K562 (cell line): ENCODE data around the gene PTPRE. TPM values are rescaled to one million over a fixed set of nuclear protein-coding genes. Genes with fewer than 3 reads are reported as not detected.

ENCODE experiments used
- ATAC-seq: fragments of 200-7000 bp; cut with Tn5 transposase; 3 replicates; pipeline ENCODE4 v1.9.1; 2020; ENCODE audit warnings: moderate library complexity
- BruUV-seq: library from RNA; stranded (reverse); fragments of 400-500 nt; replicated peaks from 2 replicates; lab custom pipeline; 2021; lab: Mats Ljungman, UMichigan
- CTCF ChIA-PET: fragments of 300-600 bp; formaldehyde crosslinking; extraction: SDS; loops from one replicate; lab custom pipeline; 2021; ENCODE audit warnings: low intra/inter-chr PET ratio; lab: Yijun Ruan, JAX
- POLR2A ChIA-PET: fragments of 300-600, 350-650 bp; sonication (Branson Sonifier 250); formaldehyde crosslinking; extraction: SDS; loops from one replicate; lab custom pipeline; 2021; ENCODE audit warnings: antibody characterized with exemption, inconsistent platforms; lab: Yijun Ruan, JAX
- DNase-seq, 4 experiments: peaks; one replicate each; pipeline versions ENCODE4 v3.0.0 to v3.0.0-alpha.2; 2011 to 2018; ENCODE audit warnings: low spot score in 3 of 4, mixed read lengths in 3 of 4; ENCODE audit errors: extremely low read depth in 1 of 4
- FAIRE-seq: peaks from 2 replicates; lab custom pipeline; 2011; peaks lifted over from hg19 to GRCh38; lab: Jason Lieb, UNC
- H2AFZ ChIP-seq: 2 replicates; pipeline ENCODE4 v1.6.0; 2011; ENCODE audit warnings: low read depth, low read length, control low read depth, inconsistent platforms
- H3K27ac ChIP-seq: fragments of 200-600 bp; 3 replicates; pipeline ENCODE4 v1.8.0; 2011; ENCODE audit warnings: low read depth, mild to moderate bottlenecking, control low read depth, inconsistent platforms, low read length, moderate library complexity, mixed read lengths; ENCODE audit errors: extremely low read depth
- H3K27me3 ChIP-seq, 2 experiments: fragments of 300-600 bp in 1 of 2; 2 replicates in 1 of 2; 3 replicates in 1 of 2; pipeline versions ENCODE4 v1.6.0 to v1.8.0; 2011; ENCODE audit warnings: inconsistent platforms in 2 of 2, low read length in 2 of 2, mild to moderate bottlenecking in 1 of 2, mixed read lengths in 1 of 2, moderate library complexity in 1 of 2; ENCODE audit not compliant: control insufficient read depth in 2 of 2, insufficient read depth in 2 of 2
- H3K36me3 ChIP-seq: fragments of 300-600 bp; 3 replicates; pipeline ENCODE4 v1.8.0; 2011; ENCODE audit warnings: mild to moderate bottlenecking, low read length, inconsistent platforms; ENCODE audit not compliant: control insufficient read depth, insufficient read depth
- H3K4me1 ChIP-seq, 2 experiments: fragments of 200-600 bp in 1 of 2; replicated peaks in 1 of 2; 2 replicates in 1 of 2; 3 replicates in 1 of 2; pipeline versions ENCODE4 v1.5.1 to v1.8.0; 2011; ENCODE audit warnings: inconsistent platforms in 2 of 2, low read length in 2 of 2, mild to moderate bottlenecking in 1 of 2, mixed read lengths in 1 of 2, moderate library complexity in 1 of 2; ENCODE audit not compliant: control insufficient read depth in 2 of 2, insufficient read depth in 2 of 2
- H3K4me2 ChIP-seq: 2 replicates; pipeline ENCODE4 v1.6.1; 2011; ENCODE audit warnings: low read length, control low read depth, inconsistent platforms, mixed read lengths; ENCODE audit not compliant: insufficient read depth
- H3K4me3 ChIP-seq: fragments of 200-600 bp; sonication (generic), shearing (Covaris generic); 2 replicates; pipeline ENCODE4 v1.5.1; 2016; ENCODE audit warnings: control low read depth, inconsistent platforms
- H3K79me2 ChIP-seq: fragments of 200-600 bp; 3 replicates; pipeline ENCODE4 v1.8.0; 2011; ENCODE audit warnings: low read length, inconsistent platforms; ENCODE audit not compliant: control insufficient read depth, insufficient read depth
- H3K9ac ChIP-seq, 2 experiments: 2 replicates each; pipeline versions ENCODE4 v1.6.0 to v1.6.1; 2011; ENCODE audit warnings: low read depth in 2 of 2, low read length in 2 of 2, control low read depth in 1 of 2, inconsistent platforms in 1 of 2, mild to moderate bottlenecking in 1 of 2, mixed read lengths in 1 of 2; ENCODE audit not compliant: insufficient read depth in 1 of 2
- H3K9me1 ChIP-seq: one replicate; pipeline ENCODE4 v1.6.0; 2011; ENCODE audit warnings: inconsistent platforms, mild to moderate bottlenecking, low read length, moderate library complexity; ENCODE audit not compliant: control insufficient read depth, insufficient read depth
- H3K9me3 ChIP-seq: replicated peaks from 2 replicates; pipeline ENCODE4 v1.5.1; 2011; ENCODE audit warnings: low read depth, low read length, inconsistent platforms; ENCODE audit not compliant: control insufficient read depth, insufficient read depth
- H4K20me1 ChIP-seq: replicated peaks from 2 replicates; pipeline ENCODE4 v1.6.1; 2011; ENCODE audit warnings: low read length, inconsistent platforms, mixed read lengths; ENCODE audit not compliant: control insufficient read depth, insufficient read depth
- IFI16 ChIP-seq: fragments of 250-450 bp; sonication (Bioruptor Pico); IDR thresholded peaks from 2 replicates; pipeline ENCODE4 v2.1.2; 2022; ENCODE audit warnings: mild to moderate bottlenecking, inconsistent platforms
- ILK ChIP-seq: fragments of 450-650 bp; IDR thresholded peaks from 2 replicates; pipeline ENCODE4 v1.6.1; 2016; ENCODE audit warnings: missing genetic modification characterization, low read depth, mild to moderate bottlenecking, missing compliant biosample characterization, moderate library complexity, borderline replicate concordance
- LCOR ChIP-seq: sonication (generic); formaldehyde crosslinking; IDR thresholded peaks from 2 replicates; pipeline ENCODE4 v1.8.0; 2022; ENCODE audit warnings: mild to moderate bottlenecking, missing genetic modification reagents
- MCM2 ChIP-seq: fragments of 450-650 bp; IDR thresholded peaks from 2 replicates; pipeline ENCODE4 v1.6.1; 2017; ENCODE audit warnings: low read depth, mild to moderate bottlenecking
- RBM17 ChIP-seq: fragments of 200-400 bp; formaldehyde crosslinking; IDR thresholded peaks from 2 replicates; pipeline ENCODE4 v1.6.1; 2017; ENCODE audit warnings: low read depth, mild to moderate bottlenecking, low read length, borderline replicate concordance
- SP2 ChIP-seq: IDR thresholded peaks from 2 replicates; pipeline ENCODE4 v1.6.1; 2011; ENCODE audit warnings: mild to moderate bottlenecking, low read depth, low read length, moderate library complexity; ENCODE audit not compliant: poor library complexity, severe bottlenecking; ENCODE audit errors: extremely low read depth
- STAT5A ChIP-seq: IDR thresholded peaks from 2 replicates; pipeline ENCODE4 v1.6.1; 2012; ENCODE audit warnings: low read length, inconsistent platforms, borderline replicate concordance
- ZNF316 ChIP-seq: fragments of 450-650 bp; IDR thresholded peaks from 2 replicates; pipeline ENCODE4 v1.6.1; 2016
- WGBS: fragments of 100-300 bp; shearing (Covaris generic); methylation state at CpG from one replicate; pipeline ENCODE4 v1.1.6; 2016; ENCODE audit warnings: low coverage, mixed read lengths; ENCODE audit not compliant: insufficient coverage; ENCODE audit errors: missing lambda C conversion rate; 5-methylcytosine and 5-hydroxymethylcytosine counted together
- in situ Hi-C: fragments of 300-500 bp; cut with MboI; formaldehyde crosslinking; loops from 4 replicates; pipeline ENCODE4 v1.15.0; 2018; ENCODE audit warnings: inconsistent platforms, mixed read lengths
- intact Hi-C: fragments of 100-400 bp; cut with micrococcal nuclease; formaldehyde crosslinking; loops from 2 replicates; pipeline ENCODE4 v1.14.2; 2022
- polyA plus RNA-seq, 8 experiments: library from polyadenylated mRNA; depleted of rRNA in 4 of 8; stranded (reverse) in 5 of 8; unstranded in 3 of 8; fragments of >200 nt; fragmentation: Nextera tagmentation in 2 of 8; fragmentation: Illumina TruSeq in 1 of 8; extraction: Ambion mirVana in 2 of 8; extraction: Trizol in 1 of 8; gene quantifications; 2 replicates each; pipeline versions ENCODE4 v1.2.1 to v1.2.3, GENCODE V29; 2011 to 2014; ENCODE audit warnings: inconsistent platforms in 1 of 8, missing spikeins in 1 of 8
- total RNA-seq, 7 experiments: library from RNA; depleted of rRNA in 6 of 7; stranded (reverse); fragments of >200 nt in 6 of 7; fragmentation: Illumina TruSeq in 2 of 7; extraction: Trizol in 2 of 7; gene quantifications; 2 replicates each; pipeline versions ENCODE4 v1.2.1 to v1.2.3, GENCODE V29; 2011 to 2021; ENCODE audit warnings: low replicate concordance in 1 of 7

PTPRE gene
- total and polyA plus RNA-seq, 9 of the 15 experiments (the other 6 are each of a cell fraction or from before 2014, with no cell fraction given): 0.01 to 0.13 (median 0.04) TPM; not detected in 4

GRCh38 chr10:127968659-127969058 is 61.8 kb downstream of the PTPRE start:
- DNase-seq: no peak
- ChIA-PET CTCF (no interaction called here), POLR2A (interaction anchor here (0.6 kb wide), 1 partner anchor 47 kb away, joined by 3 read pairs; no protein-coding TSS in a partner anchor)
- H3K27ac ChIP-seq: no peak overlapping the region
- H3K9ac ChIP-seq: no peak overlapping the region
- no peaks in the 10 kb centered on the region for H3K9me3 ChIP-seq
- H3K79me2 ChIP-seq: no peaks in the 10 kb centered on the region
- H3K4me2 ChIP-seq: no peak overlapping the region
- FAIRE-seq: no peak
- ATAC-seq: no peak
- H3K4me1 ChIP-seq: no peaks in the 10 kb centered on the region
- in situ Hi-C loops: no loop called here
- 0% methylated on average over 1 of the region's 1 CpG for WGBS
- H2AFZ ChIP-seq: no peak overlapping the region
- H4K20me1 ChIP-seq: no peaks in the 10 kb centered on the region
- no peaks in the 10 kb centered on the region for H3K36me3 ChIP-seq
- peaks cover 0 to 10% of the 10 kb centered on the region in 2 experiments; a peak in 2 of 5 replicates for H3K27me3 ChIP-seq
- intact Hi-C loops: no loop called here
- H3K9me1 ChIP-seq: no peaks in the 10 kb centered on the region
- H3K4me3 ChIP-seq: no peak overlapping the region
- no peak for TF ChIP-seq STAT5A
- no peak for TF ChIP-seq ZNF316
- TF ChIP-seq LCOR (CRISPR knock-in tag): no peak
- TF ChIP-seq RBM17: no peak
- TF ChIP-seq IFI16 (CRISPR knock-in tag): no peak
- TF ChIP-seq MCM2: no peak
- TF ChIP-seq ILK: no peak
- no peak for TF ChIP-seq SP2
- BruUV-seq: no TSS peak
